HEK293 (cell line): ENCODE measurements around the gene OXSR1.

Source experiments
- ZFP3 ChIP-seq: fragments of 450-650 bp; formaldehyde crosslinking; IDR thresholded peaks from 2 replicates; pipeline ENCODE4 v1.5.1; 2016; ENCODE audit warnings: low read depth, missing biosample characterization, missing genetic modification characterization
- ZFP41 ChIP-seq: fragments of 450-650 bp; formaldehyde crosslinking; IDR thresholded peaks from 2 replicates; pipeline ENCODE4 v1.5.1; 2016; ENCODE audit warnings: missing biosample characterization, missing genetic modification characterization, borderline replicate concordance
- ZNF138 ChIP-seq: fragments of 450-650 bp; formaldehyde crosslinking; IDR thresholded peaks from 2 replicates; pipeline ENCODE4 v1.5.1; 2016; ENCODE audit warnings: missing biosample characterization, missing genetic modification characterization, borderline replicate concordance
- ZNF155 ChIP-seq: fragments of 450-650 bp; formaldehyde crosslinking; IDR thresholded peaks from 2 replicates; pipeline ENCODE4 v1.5.1; 2016; ENCODE audit warnings: missing biosample characterization, missing genetic modification characterization
- ZNF157 ChIP-seq: fragments of 450-650 bp; formaldehyde crosslinking; IDR thresholded peaks from 2 replicates; pipeline ENCODE4 v1.5.1; 2016; ENCODE audit warnings: missing biosample characterization, missing genetic modification characterization
- ZNF169 ChIP-seq: fragments of 450-650 bp; formaldehyde crosslinking; IDR thresholded peaks from 2 replicates; pipeline ENCODE4 v1.5.1; 2016; ENCODE audit warnings: missing biosample characterization, missing genetic modification characterization
- ZNF211 ChIP-seq: fragments of 450-650 bp; formaldehyde crosslinking; IDR thresholded peaks from 2 replicates; pipeline ENCODE4 v1.5.1; 2016; ENCODE audit warnings: low read depth, missing biosample characterization, missing genetic modification characterization
- ZNF266 ChIP-seq: fragments of 450-650 bp; formaldehyde crosslinking; IDR thresholded peaks from 2 replicates; pipeline ENCODE4 v1.5.1; 2016; ENCODE audit warnings: missing biosample characterization, missing genetic modification characterization, low read depth
- ZNF341 ChIP-seq: fragments of 450-650 bp; formaldehyde crosslinking; IDR thresholded peaks from 2 replicates; pipeline ENCODE4; 2016; ENCODE audit warnings: low read depth, missing biosample characterization, missing genetic modification characterization
- ZNF354C ChIP-seq: fragments of 450-650 bp; formaldehyde crosslinking; IDR thresholded peaks from 2 replicates; pipeline ENCODE4 v1.5.1; 2016; ENCODE audit warnings: missing biosample characterization, missing genetic modification characterization, low read depth, borderline replicate concordance
- ZNF529 ChIP-seq: fragments of 450-650 bp; formaldehyde crosslinking; IDR thresholded peaks from 2 replicates; pipeline ENCODE4 v1.5.1; 2017; ENCODE audit warnings: missing genetic modification characterization, missing biosample characterization; ENCODE audit not compliant: insufficient replicate concordance
- ZNF560 ChIP-seq: fragments of 450-650 bp; formaldehyde crosslinking; IDR thresholded peaks from 2 replicates; pipeline ENCODE4 v1.5.1; 2017; ENCODE audit warnings: missing biosample characterization, missing genetic modification characterization, borderline replicate concordance
- ZNF596 ChIP-seq: fragments of 450-650 bp; IDR thresholded peaks from 2 replicates; pipeline ENCODE4 v1.5.0; 2018; ENCODE audit warnings: missing biosample characterization, mild to moderate bottlenecking, missing genetic modification characterization, moderate library complexity
- ZNF600 ChIP-seq: fragments of 450-650 bp; formaldehyde crosslinking; IDR thresholded peaks from 2 replicates; pipeline ENCODE4 v1.5.1; 2016; ENCODE audit warnings: missing biosample characterization, missing genetic modification characterization
- ZNF624 ChIP-seq: fragments of 450-650 bp; formaldehyde crosslinking; IDR thresholded peaks from 2 replicates; pipeline ENCODE4 v1.5.1; 2017; ENCODE audit warnings: missing biosample characterization, missing genetic modification characterization
- ZNF626 ChIP-seq: fragments of 450-650 bp; sonication (Bioruptor Pico); formaldehyde crosslinking; IDR thresholded peaks from 2 replicates; pipeline ENCODE4 v1.5.1; 2018; ENCODE audit warnings: missing biosample characterization, missing genetic modification characterization, inconsistent platforms
- ZNF707 ChIP-seq: fragments of 450-650 bp; formaldehyde crosslinking; IDR thresholded peaks from 2 replicates; pipeline ENCODE4 v1.5.1; 2016; ENCODE audit warnings: missing biosample characterization, missing genetic modification characterization
- ZSCAN30 ChIP-seq: fragments of 450-650 bp; IDR thresholded peaks from 2 replicates; pipeline ENCODE4 v1.5.1; 2018; ENCODE audit warnings: missing biosample characterization, mild to moderate bottlenecking, missing genetic modification characterization, moderate library complexity
- TF ChIP-seq, protein P1 (sequence below): fragments of 450-650 bp; formaldehyde crosslinking; IDR thresholded peaks from 2 replicates; pipeline ENCODE4 v1.5.1; 2017; ENCODE audit warnings: missing biosample characterization, missing genetic modification characterization
- TF ChIP-seq, protein P2 (sequence below): fragments of 450-650 bp; formaldehyde crosslinking; IDR thresholded peaks from 2 replicates; pipeline ENCODE4 v1.5.1; 2017; ENCODE audit warnings: missing biosample characterization, missing genetic modification characterization
- TF ChIP-seq, protein P3 (sequence below): fragments of 450-650 bp; formaldehyde crosslinking; IDR thresholded peaks from 2 replicates; pipeline ENCODE4 v1.5.1; 2016; ENCODE audit warnings: missing biosample characterization, missing genetic modification characterization, borderline replicate concordance
- TF ChIP-seq, protein P4 (sequence below): fragments of 450-650 bp; formaldehyde crosslinking; IDR thresholded peaks from 2 replicates; pipeline ENCODE4 v1.5.1; 2016; ENCODE audit warnings: missing biosample characterization, missing genetic modification characterization
- TF ChIP-seq, protein P5 (sequence below): fragments of 450-650 bp; formaldehyde crosslinking; IDR thresholded peaks from 2 replicates; pipeline ENCODE4 v1.5.1; 2016; ENCODE audit warnings: missing biosample characterization, missing genetic modification characterization

The OXSR1 gene

DNA sequence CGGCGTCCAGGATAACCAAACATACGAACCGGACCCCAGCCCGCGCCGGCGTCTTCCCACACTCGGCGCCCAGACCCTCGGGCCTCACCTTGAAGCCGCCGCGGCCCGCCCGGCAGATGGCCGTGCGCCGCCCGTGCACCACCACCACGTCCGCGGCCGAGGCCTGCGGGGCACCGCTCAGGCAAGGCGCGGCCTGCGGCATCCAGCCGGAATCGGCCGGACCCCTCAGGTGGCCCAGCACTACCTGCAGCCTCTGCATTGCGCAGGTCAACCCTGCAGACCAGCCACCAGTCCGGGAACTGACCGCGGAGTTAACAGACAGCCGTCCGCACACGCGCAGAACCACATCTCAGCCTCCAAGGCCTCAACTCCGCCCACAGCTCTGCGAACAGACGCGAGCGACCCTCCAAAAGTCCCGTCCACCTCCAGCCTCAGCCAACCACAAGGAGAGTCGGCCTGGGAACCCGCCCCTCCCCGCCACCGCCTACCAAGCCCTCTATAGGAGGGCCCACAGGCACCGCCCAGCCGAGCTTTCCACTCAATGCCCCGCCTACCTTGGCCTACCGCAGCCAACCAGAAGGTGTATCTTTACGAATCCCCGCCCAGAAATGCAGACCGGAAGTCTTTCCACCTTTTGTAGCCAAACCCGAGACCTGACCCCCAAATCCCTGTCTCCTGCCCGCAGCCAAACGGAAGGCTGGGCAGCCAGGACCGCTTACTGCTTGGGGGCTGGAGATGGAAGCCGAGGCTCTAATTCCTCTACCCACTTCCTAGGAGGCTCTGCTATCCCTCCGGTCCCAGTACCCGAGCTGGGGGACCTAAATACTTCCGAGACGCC is 28.3 kb upstream of the OXSR1 start, which contains the start of gene ACAA1 (continued):
- no peak for TF ChIP-seq ZNF138 (tag by site-specific recombination)
- TF ChIP-seq, protein P1, sequence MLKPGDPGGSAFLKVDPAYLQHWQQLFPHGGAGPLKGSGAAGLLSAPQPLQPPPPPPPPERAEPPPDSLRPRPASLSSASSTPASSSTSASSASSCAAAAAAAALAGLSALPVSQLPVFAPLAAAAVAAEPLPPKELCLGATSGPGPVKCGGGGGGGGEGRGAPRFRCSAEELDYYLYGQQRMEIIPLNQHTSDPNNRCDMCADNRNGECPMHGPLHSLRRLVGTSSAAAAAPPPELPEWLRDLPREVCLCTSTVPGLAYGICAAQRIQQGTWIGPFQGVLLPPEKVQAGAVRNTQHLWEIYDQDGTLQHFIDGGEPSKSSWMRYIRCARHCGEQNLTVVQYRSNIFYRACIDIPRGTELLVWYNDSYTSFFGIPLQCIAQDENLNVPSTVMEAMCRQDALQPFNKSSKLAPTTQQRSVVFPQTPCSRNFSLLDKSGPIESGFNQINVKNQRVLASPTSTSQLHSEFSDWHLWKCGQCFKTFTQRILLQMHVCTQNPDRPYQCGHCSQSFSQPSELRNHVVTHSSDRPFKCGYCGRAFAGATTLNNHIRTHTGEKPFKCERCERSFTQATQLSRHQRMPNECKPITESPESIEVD (tag by site-specific recombination), result no peak
- no peak for TF ChIP-seq ZNF169 (tag by site-specific recombination)
- no peak for TF ChIP-seq ZNF707 (tag by site-specific recombination)
- no peak for TF ChIP-seq ZNF626 (tag by site-specific recombination)
- TF ChIP-seq ZNF529, result no peak
- TF ChIP-seq ZNF600 (tag by site-specific recombination), result peak; percentile 61
- no peak for TF ChIP-seq ZNF354C
- 0 out of 2 replicates have a peak, but pooled peaks have one; percentile 43 for TF ChIP-seq ZSCAN30 (tag by site-specific recombination)
- TF ChIP-seq ZNF266, result no peak
- TF ChIP-seq ZNF560, result no peak
- no peak for TF ChIP-seq ZFP3
- TF ChIP-seq ZNF157 (tag by site-specific recombination), result no peak
- TF ChIP-seq ZNF624 (tag by site-specific recombination), result no peak
- TF ChIP-seq, protein P2, sequence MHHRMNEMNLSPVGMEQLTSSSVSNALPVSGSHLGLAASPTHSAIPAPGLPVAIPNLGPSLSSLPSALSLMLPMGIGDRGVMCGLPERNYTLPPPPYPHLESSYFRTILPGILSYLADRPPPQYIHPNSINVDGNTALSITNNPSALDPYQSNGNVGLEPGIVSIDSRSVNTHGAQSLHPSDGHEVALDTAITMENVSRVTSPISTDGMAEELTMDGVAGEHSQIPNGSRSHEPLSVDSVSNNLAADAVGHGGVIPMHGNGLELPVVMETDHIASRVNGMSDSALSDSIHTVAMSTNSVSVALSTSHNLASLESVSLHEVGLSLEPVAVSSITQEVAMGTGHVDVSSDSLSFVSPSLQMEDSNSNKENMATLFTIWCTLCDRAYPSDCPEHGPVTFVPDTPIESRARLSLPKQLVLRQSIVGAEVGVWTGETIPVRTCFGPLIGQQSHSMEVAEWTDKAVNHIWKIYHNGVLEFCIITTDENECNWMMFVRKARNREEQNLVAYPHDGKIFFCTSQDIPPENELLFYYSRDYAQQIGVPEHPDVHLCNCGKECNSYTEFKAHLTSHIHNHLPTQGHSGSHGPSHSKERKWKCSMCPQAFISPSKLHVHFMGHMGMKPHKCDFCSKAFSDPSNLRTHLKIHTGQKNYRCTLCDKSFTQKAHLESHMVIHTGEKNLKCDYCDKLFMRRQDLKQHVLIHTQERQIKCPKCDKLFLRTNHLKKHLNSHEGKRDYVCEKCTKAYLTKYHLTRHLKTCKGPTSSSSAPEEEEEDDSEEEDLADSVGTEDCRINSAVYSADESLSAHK, result no peak
- TF ChIP-seq ZNF155 (tag by site-specific recombination), result no peak
- TF ChIP-seq, protein P3, sequence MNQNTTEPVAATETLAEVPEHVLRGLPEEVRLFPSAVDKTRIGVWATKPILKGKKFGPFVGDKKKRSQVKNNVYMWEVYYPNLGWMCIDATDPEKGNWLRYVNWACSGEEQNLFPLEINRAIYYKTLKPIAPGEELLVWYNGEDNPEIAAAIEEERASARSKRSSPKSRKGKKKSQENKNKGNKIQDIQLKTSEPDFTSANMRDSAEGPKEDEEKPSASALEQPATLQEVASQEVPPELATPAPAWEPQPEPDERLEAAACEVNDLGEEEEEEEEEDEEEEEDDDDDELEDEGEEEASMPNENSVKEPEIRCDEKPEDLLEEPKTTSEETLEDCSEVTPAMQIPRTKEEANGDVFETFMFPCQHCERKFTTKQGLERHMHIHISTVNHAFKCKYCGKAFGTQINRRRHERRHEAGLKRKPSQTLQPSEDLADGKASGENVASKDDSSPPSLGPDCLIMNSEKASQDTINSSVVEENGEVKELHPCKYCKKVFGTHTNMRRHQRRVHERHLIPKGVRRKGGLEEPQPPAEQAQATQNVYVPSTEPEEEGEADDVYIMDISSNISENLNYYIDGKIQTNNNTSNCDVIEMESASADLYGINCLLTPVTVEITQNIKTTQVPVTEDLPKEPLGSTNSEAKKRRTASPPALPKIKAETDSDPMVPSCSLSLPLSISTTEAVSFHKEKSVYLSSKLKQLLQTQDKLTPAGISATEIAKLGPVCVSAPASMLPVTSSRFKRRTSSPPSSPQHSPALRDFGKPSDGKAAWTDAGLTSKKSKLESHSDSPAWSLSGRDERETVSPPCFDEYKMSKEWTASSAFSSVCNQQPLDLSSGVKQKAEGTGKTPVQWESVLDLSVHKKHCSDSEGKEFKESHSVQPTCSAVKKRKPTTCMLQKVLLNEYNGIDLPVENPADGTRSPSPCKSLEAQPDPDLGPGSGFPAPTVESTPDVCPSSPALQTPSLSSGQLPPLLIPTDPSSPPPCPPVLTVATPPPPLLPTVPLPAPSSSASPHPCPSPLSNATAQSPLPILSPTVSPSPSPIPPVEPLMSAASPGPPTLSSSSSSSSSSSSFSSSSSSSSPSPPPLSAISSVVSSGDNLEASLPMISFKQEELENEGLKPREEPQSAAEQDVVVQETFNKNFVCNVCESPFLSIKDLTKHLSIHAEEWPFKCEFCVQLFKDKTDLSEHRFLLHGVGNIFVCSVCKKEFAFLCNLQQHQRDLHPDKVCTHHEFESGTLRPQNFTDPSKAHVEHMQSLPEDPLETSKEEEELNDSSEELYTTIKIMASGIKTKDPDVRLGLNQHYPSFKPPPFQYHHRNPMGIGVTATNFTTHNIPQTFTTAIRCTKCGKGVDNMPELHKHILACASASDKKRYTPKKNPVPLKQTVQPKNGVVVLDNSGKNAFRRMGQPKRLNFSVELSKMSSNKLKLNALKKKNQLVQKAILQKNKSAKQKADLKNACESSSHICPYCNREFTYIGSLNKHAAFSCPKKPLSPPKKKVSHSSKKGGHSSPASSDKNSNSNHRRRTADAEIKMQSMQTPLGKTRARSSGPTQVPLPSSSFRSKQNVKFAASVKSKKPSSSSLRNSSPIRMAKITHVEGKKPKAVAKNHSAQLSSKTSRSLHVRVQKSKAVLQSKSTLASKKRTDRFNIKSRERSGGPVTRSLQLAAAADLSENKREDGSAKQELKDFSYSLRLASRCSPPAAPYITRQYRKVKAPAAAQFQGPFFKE (tag by site-specific recombination), result no peak
- TF ChIP-seq, protein P4, sequence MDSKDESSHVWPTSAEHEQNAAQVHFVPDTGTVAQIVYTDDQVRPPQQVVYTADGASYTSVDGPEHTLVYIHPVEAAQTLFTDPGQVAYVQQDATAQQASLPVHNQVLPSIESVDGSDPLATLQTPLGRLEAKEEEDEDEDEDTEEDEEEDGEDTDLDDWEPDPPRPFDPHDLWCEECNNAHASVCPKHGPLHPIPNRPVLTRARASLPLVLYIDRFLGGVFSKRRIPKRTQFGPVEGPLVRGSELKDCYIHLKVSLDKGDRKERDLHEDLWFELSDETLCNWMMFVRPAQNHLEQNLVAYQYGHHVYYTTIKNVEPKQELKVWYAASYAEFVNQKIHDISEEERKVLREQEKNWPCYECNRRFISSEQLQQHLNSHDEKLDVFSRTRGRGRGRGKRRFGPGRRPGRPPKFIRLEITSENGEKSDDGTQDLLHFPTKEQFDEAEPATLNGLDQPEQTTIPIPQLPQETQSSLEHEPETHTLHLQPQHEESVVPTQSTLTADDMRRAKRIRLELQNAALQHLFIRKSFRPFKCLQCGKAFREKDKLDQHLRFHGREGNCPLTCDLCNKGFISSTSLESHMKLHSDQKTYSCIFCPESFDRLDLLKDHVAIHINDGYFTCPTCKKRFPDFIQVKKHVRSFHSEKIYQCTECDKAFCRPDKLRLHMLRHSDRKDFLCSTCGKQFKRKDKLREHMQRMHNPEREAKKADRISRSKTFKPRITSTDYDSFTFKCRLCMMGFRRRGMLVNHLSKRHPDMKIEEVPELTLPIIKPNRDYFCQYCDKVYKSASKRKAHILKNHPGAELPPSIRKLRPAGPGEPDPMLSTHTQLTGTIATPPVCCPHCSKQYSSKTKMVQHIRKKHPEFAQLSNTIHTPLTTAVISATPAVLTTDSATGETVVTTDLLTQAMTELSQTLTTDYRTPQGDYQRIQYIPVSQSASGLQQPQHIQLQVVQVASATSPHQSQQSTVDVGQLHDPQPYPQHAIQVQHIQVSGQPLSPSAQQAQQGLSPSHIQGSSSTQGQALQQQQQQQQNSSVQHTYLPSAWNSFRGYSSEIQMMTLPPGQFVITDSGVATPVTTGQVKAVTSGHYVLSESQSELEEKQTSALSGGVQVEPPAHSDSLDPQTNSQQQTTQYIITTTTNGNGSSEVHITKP (tag by site-specific recombination), result peak; percentile 79; the same call in 1 of the 2 replicates
- TF ChIP-seq ZNF341 (tag by site-specific recombination), result peak; percentile 10; the same call in 1 of the 2 replicates
- no peak for TF ChIP-seq ZNF211 (tag by site-specific recombination)
- TF ChIP-seq ZNF596, result no peak
- TF ChIP-seq, protein P5, sequence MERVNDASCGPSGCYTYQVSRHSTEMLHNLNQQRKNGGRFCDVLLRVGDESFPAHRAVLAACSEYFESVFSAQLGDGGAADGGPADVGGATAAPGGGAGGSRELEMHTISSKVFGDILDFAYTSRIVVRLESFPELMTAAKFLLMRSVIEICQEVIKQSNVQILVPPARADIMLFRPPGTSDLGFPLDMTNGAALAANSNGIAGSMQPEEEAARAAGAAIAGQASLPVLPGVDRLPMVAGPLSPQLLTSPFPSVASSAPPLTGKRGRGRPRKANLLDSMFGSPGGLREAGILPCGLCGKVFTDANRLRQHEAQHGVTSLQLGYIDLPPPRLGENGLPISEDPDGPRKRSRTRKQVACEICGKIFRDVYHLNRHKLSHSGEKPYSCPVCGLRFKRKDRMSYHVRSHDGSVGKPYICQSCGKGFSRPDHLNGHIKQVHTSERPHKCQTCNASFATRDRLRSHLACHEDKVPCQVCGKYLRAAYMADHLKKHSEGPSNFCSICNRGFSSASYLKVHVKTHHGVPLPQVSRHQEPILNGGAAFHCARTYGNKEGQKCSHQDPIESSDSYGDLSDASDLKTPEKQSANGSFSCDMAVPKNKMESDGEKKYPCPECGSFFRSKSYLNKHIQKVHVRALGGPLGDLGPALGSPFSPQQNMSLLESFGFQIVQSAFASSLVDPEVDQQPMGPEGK (tag by site-specific recombination), result peak; percentile 44
- TF ChIP-seq ZFP41, result no peak
